Esophagus squamous epithelium (tissue), 4 donors: ENCODE measurements around the gene CSNK1G2.

Experiments used
- CTCF ChIP-seq, 6 experiments: fragments of 450-650 bp in 4 of 6; fragments of 200-600 bp in 2 of 6; sonication (generic) in 2 of 6; IDR thresholded peaks; one replicate each; pipeline ENCODE4 v1.5.1; 2016 to 2019; ENCODE audit warnings: antibody characterized with exemption in 6 of 6, mild to moderate bottlenecking in 4 of 6, moderate library complexity in 4 of 6
- POLR2A ChIP-seq, 4 donors: fragments of 450-650 bp; IDR thresholded peaks; one replicate each; pipeline ENCODE4 v1.6.1; 2017; ENCODE audit warnings: antibody characterized with exemption in 4 of 4, mild to moderate bottlenecking in 4 of 4, moderate library complexity in 3 of 4

- no peak for TF ChIP-seq CTCF (IDR thresholded peaks at IDR 0.05)
- TF ChIP-seq POLR2A (IDR thresholded peaks at IDR 0.05) = no peak
Measured at GRCh38 chr19:2018752-2019151, 77.8 kb downstream of the CSNK1G2 start.
